Activated B cell treated with CpG ODN at 0.5 μM for 24 hours (primary cell): ENCODE results near the gene EIF2B4. TPM values are rescaled to one million over a fixed set of nuclear protein-coding genes. Genes with fewer than 3 reads are reported as not detected.

Experiments used
- ATAC-seq: fragments of 200-7000 bp; cut with Tn5 transposase; one replicate; pipeline ENCODE4 v1.10.0; 2021; ENCODE audit warnings: low read depth, mild to moderate bottlenecking, moderate library complexity
- CTCF ChIA-PET: fragments of 350-600 bp; sonication (Branson Sonifier 250); formaldehyde crosslinking; loops from one replicate; lab custom pipeline; 2021; ENCODE audit warnings: antibody characterized with exemption; lab: Charles Lee
- POLR2A ChIA-PET: fragments of 350-600 bp; sonication (Branson Sonifier 250); formaldehyde crosslinking; loops from one replicate; lab custom pipeline; 2021; ENCODE audit warnings: antibody characterized with exemption; lab: Charles Lee
- DNase-seq: peaks from one replicate; pipeline ENCODE4 v3.0.0; 2022
- H3K27ac Mint-ChIP-seq: one replicate; pipeline ENCODE4 v1.8.0; 2020; ENCODE audit warnings: mixed read lengths
- H3K27me3 Mint-ChIP-seq: one replicate; pipeline ENCODE4 v1.8.0; 2021; ENCODE audit warnings: mixed read lengths
- H3K36me3 Mint-ChIP-seq: one replicate; pipeline ENCODE4 v1.8.0; 2021; ENCODE audit warnings: low read depth, mixed read lengths
- H3K4me1 Mint-ChIP-seq: one replicate; pipeline ENCODE4 v1.8.0; 2021; ENCODE audit warnings: mixed read lengths
- H3K4me3 Mint-ChIP-seq: one replicate; pipeline ENCODE4 v1.8.0; 2020; ENCODE audit warnings: mild to moderate bottlenecking, mixed read lengths
- H3K9me3 Mint-ChIP-seq: one replicate; pipeline ENCODE4 v1.8.0; 2020; ENCODE audit warnings: mixed read lengths
- CTCF ChIP-seq: fragments of 200-600 bp; IDR thresholded peaks from one replicate; pipeline ENCODE4 v1.8.0; 2022; ENCODE audit warnings: antibody characterized with exemption, mild to moderate bottlenecking
- intact Hi-C: fragments of 100-400 bp; cut with micrococcal nuclease; formaldehyde crosslinking; loops from one replicate; pipeline ENCODE4 v1.15.1; 2024
- total RNA-seq: library from RNA; stranded (reverse); gene quantifications from 2 replicates; pipeline ENCODE4 v1.2.3, GENCODE V29; 2022

The EIF2B4 gene
- 43.3 and 49.9 TPM in 2 replicates for total RNA-seq

- POLR2A ChIA-PET: interaction anchor here (1.2 to 5.1 kb wide), 14 partner anchors 10 to 320 kb away, joined by 3 to 96 read pairs (median 10); partner anchors contain the start of genes ATRAID, CCDC121, GPN1 and GTF3C2
- DNase-seq: peak; percentile 99
- no peak for TF ChIP-seq CTCF
- H3K9me3 Mint-ChIP-seq: no peaks in the 10 kb centered on the region
- no peaks in the 10 kb centered on the region for H3K27me3 Mint-ChIP-seq
- CTCF ChIA-PET: interaction anchor here (0.8 to 1.4 kb wide), 6 partner anchors 9 to 319 kb away, joined by 3 to 6 read pairs (median 4); partner anchors contain the start of gene GTF3C2
- intact Hi-C loops: loop anchor here (1.0 to 5.0 kb wide), 15 partner anchors 10 to 522 kb away; partner anchors contain the start of genes ATRAID, BABAM2, CCDC121 and GPN1
- H3K27ac Mint-ChIP-seq: peak within 1 kb of the TSS; percentile 98
- H3K36me3 Mint-ChIP-seq: peaks cover 78% of the 10 kb centered on the region
- H3K4me3 Mint-ChIP-seq: peak within 1 kb of the TSS; percentile 94
- peak; percentile 83 for ATAC-seq
- peaks cover 35% of the 10 kb centered on the region for H3K4me1 Mint-ChIP-seq
These were observed at the start of gene EIF2B4, which contains the start of gene SNX17 for GRCh38 chr2:27370026-27370815. Gene EIF2B4 (minus strand): TSS chr2:27370338. CDS start chr2:27370314, 24 bp downstream. Gene SNX17 (plus strand): TSS chr2:27370616. CDS start chr2:27370744, 128 bp downstream.

- H3K36me3 Mint-ChIP-seq: no peaks in the 10 kb centered on the region
These were observed 46.0 kb upstream of the EIF2B4 start for GRCh38 chr2:27416151-27416550.

GRCh38 chr2:27412419-27413152, 42.4 kb upstream of the EIF2B4 start:
- no peak for ATAC-seq
- Mint-ChIP-seq H3K9me3 (no peaks in the 10 kb centered on the region), H3K27me3 (no peaks in the 10 kb centered on the region), H3K4me1 (peaks cover 19% of the 10 kb centered on the region), H3K27ac (no peak overlapping the region), H3K4me3 (no peak overlapping the region), H3K36me3 (peaks cover 5% of the 10 kb centered on the region)
- POLR2A ChIA-PET: interaction anchor here (0.7 kb wide), 1 partner anchor 15 kb away, joined by 4 read pairs; no protein-coding TSS in a partner anchor
- intact Hi-C loops: no loop called here
- TF ChIP-seq CTCF: no peak
- no peak for DNase-seq
- CTCF ChIA-PET: no interaction called here

More at GRCh38 chr2:27416151-27416550, 46.0 kb upstream of the EIF2B4 start:
- H3K4me3 Mint-ChIP-seq: no peak overlapping the region
- TF ChIP-seq CTCF: no peak
- ATAC-seq (no peak), DNase-seq (no peak)
- POLR2A ChIA-PET: no interaction called here
- H3K9me3 Mint-ChIP-seq: no peaks in the 10 kb centered on the region
- CTCF ChIA-PET: no interaction called here
- intact Hi-C loops: no loop called here
- no peaks in the 10 kb centered on the region for H3K4me1 Mint-ChIP-seq
- H3K27ac Mint-ChIP-seq: no peak overlapping the region
- H3K27me3 Mint-ChIP-seq: no peaks in the 10 kb centered on the region

GRCh38 chr2:27409321-27410073, 39.4 kb upstream of the EIF2B4 start, which contains the start of gene PPM1G:
Gene PPM1G (minus strand): TSS chr2:27409591. CDS start chr2:27409422, 169 bp downstream.
- intact Hi-C loops: loop anchor here (1.0 to 10.0 kb wide), 9 partner anchors 19 to 254 kb away; partner anchors contain the start of genes CCDC121, EIF2B4, GPN1 and GTF3C2

More at GRCh38 chr2:27409321-27410073, 39.4 kb upstream of the EIF2B4 start, which contains the start of gene PPM1G:
- ChIA-PET POLR2A (interaction anchor here (0.5 to 4.2 kb wide), 17 partner anchors 9 to 359 kb away, joined by 3 to 58 read pairs (median 5); partner anchors contain the start of genes AGBL5, CCDC121, EIF2B4 and GPN1), CTCF (interaction anchor here (1.5 kb wide), 1 partner anchor 20 kb away, joined by 15 read pairs; the partner anchor contains the start of gene NRBP1)
- peaks cover 31% of the 10 kb centered on the region for H3K4me1 Mint-ChIP-seq
- H3K9me3 Mint-ChIP-seq: no peaks in the 10 kb centered on the region
- no peaks in the 10 kb centered on the region for H3K27me3 Mint-ChIP-seq
- H3K4me3 Mint-ChIP-seq: peak within 1 kb of the TSS; percentile 87
- DNase-seq: peak; percentile 98
- H3K36me3 Mint-ChIP-seq: peaks cover 21% of the 10 kb centered on the region
- peak; percentile 96 for ATAC-seq
- no peak for TF ChIP-seq CTCF
- peak within 1 kb of the TSS; percentile 95 for H3K27ac Mint-ChIP-seq
